Activated CD4-positive, alpha-beta T cell treated with anti-CD3 and anti-CD28 coated beads, Interleukin-2, amount 10 ng/mL, durations not matched to agents 24 days and 14 days (primary cell): Measurements from ENCODE around the gene EIF4H. TPM values are rescaled to one million over a fixed set of nuclear protein-coding genes. Genes with fewer than 3 reads are reported as not detected.
"Not testable (repeated sequence)": the region's sequence is repeated elsewhere in the genome, so short reads cannot be mapped to it uniquely, and the experiment has no call there.

Source experiments
- DNase-seq: peaks from one replicate; pipeline ENCODE4 v3.0.0; 2022
- H3K27ac Mint-ChIP-seq: one replicate; pipeline ENCODE4 v1.8.0; 2022; ENCODE audit warnings: mild to moderate bottlenecking, mixed read lengths
- H3K27me3 Mint-ChIP-seq: one replicate; pipeline ENCODE4 v1.8.0; 2022; ENCODE audit warnings: mixed read lengths
- H3K36me3 Mint-ChIP-seq: one replicate; pipeline ENCODE4 v1.8.0; 2022; ENCODE audit warnings: low read depth, mild to moderate bottlenecking, mixed read lengths
- H3K4me1 Mint-ChIP-seq: one replicate; pipeline ENCODE4 v1.8.0; 2021; ENCODE audit warnings: mixed read lengths
- H3K4me3 Mint-ChIP-seq: one replicate; pipeline ENCODE4 v1.8.0; 2022; ENCODE audit warnings: mild to moderate bottlenecking, moderate library complexity, mixed read lengths
- H3K9me3 Mint-ChIP-seq: one replicate; pipeline ENCODE4 v1.8.0; 2021; ENCODE audit warnings: mixed read lengths
- intact Hi-C: fragments of 100-400 bp; cut with micrococcal nuclease; formaldehyde crosslinking; loops from one replicate; pipeline ENCODE4 v1.15.1; 2023
- total RNA-seq: library from RNA; stranded (reverse); gene quantifications from 2 replicates; pipeline ENCODE4 v1.2.3, GENCODE V29; 2022

Gene EIF4H
- total RNA-seq, 1 donor from 2014 or later: 389 TPM

- Mint-ChIP-seq H3K27ac (no peak overlapping the region), H3K4me3 (no peak overlapping the region), H3K27me3 (no peaks in the 10 kb centered on the region), H3K4me1 (no peaks in the 10 kb centered on the region), H3K36me3 (no peaks in the 10 kb centered on the region), H3K9me3 (no peaks in the 10 kb centered on the region)
- intact Hi-C loops: no loop called here
- no peak for DNase-seq
Measured at GRCh38 chr7:74155810-74156395, 18.3 kb upstream of the EIF4H start.

GRCh38 chr7:74157605-74158004 is 16.6 kb upstream of the EIF4H start:
- Mint-ChIP-seq H3K9me3 (no peaks in the 10 kb centered on the region), H3K36me3 (no peaks in the 10 kb centered on the region), H3K27me3 (no peaks in the 10 kb centered on the region), H3K27ac (no peak overlapping the region), H3K4me3 (no peak overlapping the region), H3K4me1 (no peaks in the 10 kb centered on the region)
- intact Hi-C loops: no loop called here
- DNase-seq: no peak

GRCh38 chr7:74164985-74165456 is 9.1 kb upstream of the EIF4H start:
- H3K4me3 Mint-ChIP-seq: no peak overlapping the region
- intact Hi-C loops: no loop called here
- H3K27ac Mint-ChIP-seq: no peak overlapping the region
- no peaks in the 10 kb centered on the region for H3K9me3 Mint-ChIP-seq
- DNase-seq: no peak
- H3K27me3 Mint-ChIP-seq: no peaks in the 10 kb centered on the region
- H3K36me3 Mint-ChIP-seq: no peaks in the 10 kb centered on the region
- no peaks in the 10 kb centered on the region for H3K4me1 Mint-ChIP-seq

GRCh38 chr7:74165867-74166593 is 8.1 kb upstream of the EIF4H start:
- Mint-ChIP-seq H3K4me3 (no peak overlapping the region), H3K36me3 (no peaks in the 10 kb centered on the region), H3K27me3 (no peaks in the 10 kb centered on the region), H3K9me3 (no peaks in the 10 kb centered on the region), H3K27ac (no peak overlapping the region), H3K4me1 (no peaks in the 10 kb centered on the region)
- intact Hi-C loops: no loop called here
- no peak for DNase-seq

- H3K9me3 Mint-ChIP-seq, DNase-seq, H3K4me3 Mint-ChIP-seq, intact Hi-C loops, H3K4me1 Mint-ChIP-seq, H3K27me3 Mint-ChIP-seq, H3K27ac Mint-ChIP-seq, H3K36me3 Mint-ChIP-seq: not testable (repeated sequence)
Measured at GRCh38 chr7:74167324-74167723, 6.8 kb upstream of the EIF4H start.

GRCh38 chr7:74173074-74173473 is 1.1 kb upstream of the EIF4H start:
- Mint-ChIP-seq H3K27ac (peak overlapping the region; percentile 85), H3K36me3 (peaks cover 18% of the 10 kb centered on the region), H3K9me3 (no peaks in the 10 kb centered on the region), H3K4me3 (peak overlapping the region; percentile 91), H3K27me3 (no peaks in the 10 kb centered on the region), H3K4me1 (peaks cover 34% of the 10 kb centered on the region)
- intact Hi-C loops: no loop called here
- DNase-seq: no peak

GRCh38 chr7:74173491-74173865 is 678 bp upstream of the EIF4H start:
- intact Hi-C loops: no loop called here
- H3K27ac Mint-ChIP-seq: peak overlapping the region; percentile 85
- H3K4me1 Mint-ChIP-seq: peaks cover 34% of the 10 kb centered on the region
- peaks cover 18% of the 10 kb centered on the region for H3K36me3 Mint-ChIP-seq
- peak overlapping the region; percentile 91 for H3K4me3 Mint-ChIP-seq
- H3K27me3 Mint-ChIP-seq: no peaks in the 10 kb centered on the region
- DNase-seq: no peak
- no peaks in the 10 kb centered on the region for H3K9me3 Mint-ChIP-seq

- Mint-ChIP-seq H3K9me3 (no peaks in the 10 kb centered on the region), H3K27me3 (no peaks in the 10 kb centered on the region), H3K4me1 (peaks cover 40% of the 10 kb centered on the region), H3K4me3 (peak overlapping the region; percentile 91), H3K36me3 (peaks cover 27% of the 10 kb centered on the region), H3K27ac (peak overlapping the region; percentile 89)
- peak; percentile 83 for DNase-seq
- intact Hi-C loops: loop anchor here (1.0 to 2.0 kb wide), 5 partner anchors 9 to 106 kb away; partner anchors contain the start of genes LIMK1 and RFC2
Measured at GRCh38 chr7:74174606-74175082, 488 bp downstream of the EIF4H start.

- Mint-ChIP-seq H3K36me3 (peaks cover 27% of the 10 kb centered on the region), H3K4me1 (peaks cover 41% of the 10 kb centered on the region)
- intact Hi-C loops: loop anchor here (1.0 to 2.0 kb wide), 2 partner anchors 8 to 107 kb away; no protein-coding TSS in a partner anchor
Measured at GRCh38 chr7:74175340-74175739, 1.2 kb downstream of the EIF4H start.

GRCh38 chr7:74176555-74176954 is 2.4 kb downstream of the EIF4H start:
- H3K27me3 Mint-ChIP-seq: no peaks in the 10 kb centered on the region
- H3K4me1 Mint-ChIP-seq: peaks cover 47% of the 10 kb centered on the region
- peak overlapping the region; percentile 91 for H3K4me3 Mint-ChIP-seq
- DNase-seq: no peak
- peaks cover 32% of the 10 kb centered on the region for H3K36me3 Mint-ChIP-seq
- H3K9me3 Mint-ChIP-seq: no peaks in the 10 kb centered on the region
- intact Hi-C loops: no loop called here
- peak overlapping the region; percentile 13 for H3K27ac Mint-ChIP-seq

More at GRCh38 chr7:74175340-74175739, 1.2 kb downstream of the EIF4H start:
- peak; percentile 61 for DNase-seq
- Mint-ChIP-seq H3K27ac (peak overlapping the region; percentile 65), H3K27me3 (no peaks in the 10 kb centered on the region), H3K9me3 (no peaks in the 10 kb centered on the region), H3K4me3 (peak overlapping the region; percentile 91)

- DNase-seq: no peak
- H3K4me3 Mint-ChIP-seq: peak overlapping the region; percentile 57
- peaks cover 39% of the 10 kb centered on the region for H3K36me3 Mint-ChIP-seq
- no peaks in the 10 kb centered on the region for H3K9me3 Mint-ChIP-seq
- no peaks in the 10 kb centered on the region for H3K27me3 Mint-ChIP-seq
- H3K27ac Mint-ChIP-seq: peak overlapping the region; percentile 78
- intact Hi-C loops: no loop called here
- H3K4me1 Mint-ChIP-seq: peaks cover 50% of the 10 kb centered on the region
Measured at GRCh38 chr7:74178632-74179031, 4.5 kb downstream of the EIF4H start.

GRCh38 chr7:74179935-74180604 is 5.9 kb downstream of the EIF4H start:
- H3K27ac Mint-ChIP-seq: no peak overlapping the region
- intact Hi-C loops: no loop called here
- DNase-seq: no peak
- peaks cover 58% of the 10 kb centered on the region for H3K4me1 Mint-ChIP-seq
- H3K36me3 Mint-ChIP-seq: peaks cover 38% of the 10 kb centered on the region
- no peak overlapping the region for H3K4me3 Mint-ChIP-seq
- H3K9me3 Mint-ChIP-seq: no peaks in the 10 kb centered on the region
- H3K27me3 Mint-ChIP-seq: no peaks in the 10 kb centered on the region

GRCh38 chr7:74180866-74181265 is 6.7 kb downstream of the EIF4H start:
- intact Hi-C loops: no loop called here
- Mint-ChIP-seq H3K4me3 (no peak overlapping the region), H3K4me1 (peaks cover 57% of the 10 kb centered on the region), H3K9me3 (no peaks in the 10 kb centered on the region), H3K36me3 (peaks cover 38% of the 10 kb centered on the region), H3K27me3 (no peaks in the 10 kb centered on the region), H3K27ac (no peak overlapping the region)
- no peak for DNase-seq

- Mint-ChIP-seq H3K27ac (no peak overlapping the region), H3K4me3 (no peak overlapping the region)
Measured at GRCh38 chr7:74181821-74182220, 7.7 kb downstream of the EIF4H start.

More at GRCh38 chr7:74181821-74182220, 7.7 kb downstream of the EIF4H start:
- Mint-ChIP-seq H3K27me3 (no peaks in the 10 kb centered on the region), H3K36me3 (peaks cover 35% of the 10 kb centered on the region), H3K9me3 (no peaks in the 10 kb centered on the region), H3K4me1 (peaks cover 55% of the 10 kb centered on the region)
- no peak for DNase-seq
- intact Hi-C loops: no loop called here
